Motor neuron (in vitro differentiated cells): ENCODE measurements around the gene ADAMTS9. TPM values are rescaled to one million over a fixed set of nuclear protein-coding genes. Genes with fewer than 3 reads are reported as not detected.
A peak's percentile ranks its signal among the peaks of the same experiment; 100 is the strongest.

Source experiments
- ATAC-seq, 8 experiments: fragments of 200-7000 bp; cut with Tn5 transposase; replicated peaks in 6 of 8; 2 replicates each; pipeline ENCODE4 v1.8.0; 2021; ENCODE audit warnings: mild to moderate bottlenecking in 8 of 8, moderate library complexity in 8 of 8
- H3K27ac ChIP-seq, 2 donors: fragments of 250-450 bp; sonication (Bioruptor Pico); 2 replicates each; pipeline ENCODE4 v1.9.0; 2021; ENCODE audit warnings: antibody characterized with exemption in 2 of 2, mild to moderate bottlenecking in 2 of 2, moderate library complexity in 1 of 2
- H3K4me1 ChIP-seq, 2 donors: fragments of 250-450 bp; sonication (Bioruptor Pico); replicated peaks in 1 of 2; 2 replicates each; pipeline ENCODE4 v1.6.1; 2021; ENCODE audit warnings: antibody characterized with exemption in 2 of 2, mild to moderate bottlenecking in 2 of 2, moderate library complexity in 1 of 2
- H3K4me3 ChIP-seq, 5 donors: fragments of 250-450 bp; sonication (Bioruptor Pico); 2 replicates each; pipeline ENCODE4 v1.9.0; 2021; ENCODE audit warnings: antibody characterized with exemption in 5 of 5, mild to moderate bottlenecking in 5 of 5, moderate library complexity in 4 of 5
- WGBS, 10 experiments: fragments of 450-650 bp; shearing (Covaris generic); methylation state at CpG; one replicate each; pipeline ENCODE4 v1.0.0; 2022; 5-methylcytosine and 5-hydroxymethylcytosine counted together
- in situ Hi-C, 9 experiments: fragments of 400-800 bp; cut with MboI; loops; one replicate each; pipeline ENCODE4 v1.15.0; 2021; ENCODE audit warnings: low sequenced_read_pairs in 9 of 9, low pct_unique_long_range_greater_than_20kb in 2 of 9; ENCODE audit not compliant: unreplicated experiment in 9 of 9
- total RNA-seq, 8 experiments: library from RNA; unstranded; fragments of 300-600 nt; gene quantifications; 2 replicates each; pipeline versions ENCODE4 v1.2.3 to v1.2.4, GENCODE V29; 2022

ADAMTS9 gene
- total RNA-seq = 10 to 100 TPM in 6 of 8 experiments, 1 to 10 TPM in 2; 7.6 to 70.6 (median 10.7) TPM

GRCh38 chr3:64687781-64688604 is at the start of gene ADAMTS9:
ADAMTS9 (minus strand) TSS chr3:64688000; CDS start chr3:64687657, 343 bp downstream.
- Histone ChIP-seq H3K4me1 (peaks cover 4 to 16% of the 10 kb centered on the region in 2 donors), H3K4me3 (peak within 1 kb of the TSS; percentile 46 to 58 (median 52)), H3K27ac (peak within 1 kb of the TSS in 1 of 2 donors; percentile 13)
- peak; percentile 28 to 57 (median 42) for ATAC-seq
- WGBS, 10 experiments = 0 to 17% (median 0%) methylated on average over 1 to 8 of the region's 60 CpGs; no CpG with 5 or more reads in 1 of the 10 experiments
- in situ Hi-C loops = no loop called here

- Histone ChIP-seq H3K27ac (no peak overlapping the region), H3K4me3 (no peak overlapping the region), H3K4me1 (no peaks in the 10 kb centered on the region)
- in situ Hi-C loops = no loop called here
- WGBS, 10 experiments = 14 to 100% (median 100%) methylated on average over 1 of the region's 1 CpG; no CpG with 5 or more reads in 3 of the 10 experiments
- ATAC-seq = peak in 2 of 8 experiments; percentile 67 to 79
Observed at GRCh38 chr3:64732576-64732975, 44.8 kb upstream of the ADAMTS9 start.

- in situ Hi-C loops = no loop called here
- WGBS, 10 experiments = 0 to 100% (median 80%) methylated on average over 1 to 3 of the region's 3 CpGs; no CpG with 5 or more reads in 3 of the 10 experiments
- no peak overlapping the region for H3K27ac ChIP-seq
- ATAC-seq = peak in 1 of 8 experiments; percentile 15
- no peaks in the 10 kb centered on the region for H3K4me1 ChIP-seq
- H3K4me3 ChIP-seq = no peak overlapping the region
Observed at GRCh38 chr3:64730681-64731080, 42.9 kb upstream of the ADAMTS9 start.

GRCh38 chr3:64728994-64729393 is 41.2 kb upstream of the ADAMTS9 start:
- Histone ChIP-seq H3K4me1 (no peaks in the 10 kb centered on the region), H3K4me3 (no peak overlapping the region), H3K27ac (no peak overlapping the region)
- ATAC-seq = no peak
- in situ Hi-C loops = no loop called here
- WGBS, 10 experiments = 57 to 95% (median 91%) methylated on average over 3 to 7 of the region's 8 CpGs; no CpG with 5 or more reads in 5 of the 10 experiments

GRCh38 chr3:64728428-64728827 is 40.6 kb upstream of the ADAMTS9 start:
- WGBS, 10 experiments = 20 to 93% (median 82%) methylated on average over 1 to 4 of the region's 4 CpGs; no CpG with 5 or more reads in 3 of the 10 experiments
- Histone ChIP-seq H3K4me1 (no peaks in the 10 kb centered on the region), H3K27ac (no peak overlapping the region), H3K4me3 (no peak overlapping the region)
- no peak for ATAC-seq
- in situ Hi-C loops = no loop called here

- Histone ChIP-seq H3K27ac (no peak overlapping the region), H3K4me1 (no peaks in the 10 kb centered on the region), H3K4me3 (no peak overlapping the region)
- WGBS, 10 experiments = 0 to 86% (median 80%) methylated on average over 1 to 3 of the region's 3 CpGs; no CpG with 5 or more reads in 2 of the 10 experiments
- in situ Hi-C loops = no loop called here
- ATAC-seq = peak in 3 of 8 experiments; percentile 60 to 90 (median 77)
Observed at GRCh38 chr3:64726414-64727090, 38.8 kb upstream of the ADAMTS9 start.

GRCh38 chr3:64718976-64719375 is 31.2 kb upstream of the ADAMTS9 start:
- H3K4me3 ChIP-seq = no peak overlapping the region
- WGBS, 10 experiments = 12 to 100% (median 81%) methylated on average over 1 to 4 of the region's 4 CpGs
- in situ Hi-C loops = no loop called here
- H3K27ac ChIP-seq = no peak overlapping the region
- no peaks in the 10 kb centered on the region for H3K4me1 ChIP-seq
- ATAC-seq = no peak

- Histone ChIP-seq H3K4me3 (no peak overlapping the region), H3K27ac (no peak overlapping the region), H3K4me1 (no peaks in the 10 kb centered on the region)
- no peak for ATAC-seq
- 10 to 98% (median 74%) methylated on average over 2 to 5 of the region's 5 CpGs for WGBS, 10 experiments
- in situ Hi-C loops = no loop called here
Observed at GRCh38 chr3:64717872-64718613, 30.2 kb upstream of the ADAMTS9 start.

GRCh38 chr3:64717411-64717810 is 29.6 kb upstream of the ADAMTS9 start:
- Histone ChIP-seq H3K27ac (no peak overlapping the region), H3K4me3 (no peak overlapping the region), H3K4me1 (no peaks in the 10 kb centered on the region)
- no peak for ATAC-seq
- in situ Hi-C loops = no loop called here
- WGBS, 10 experiments = 43 to 100% (median 85%) methylated on average over 1 to 3 of the region's 3 CpGs; no CpG with 5 or more reads in 2 of the 10 experiments

GRCh38 chr3:64716110-64716710 is 28.4 kb upstream of the ADAMTS9 start:
- WGBS, 10 experiments = 60 to 94% (median 79%) methylated on average over 1 to 8 of the region's 8 CpGs; no CpG with 5 or more reads in 1 of the 10 experiments
- Histone ChIP-seq H3K27ac (no peak overlapping the region), H3K4me3 (no peak overlapping the region), H3K4me1 (no peaks in the 10 kb centered on the region)
- ATAC-seq = no peak
- in situ Hi-C loops = no loop called here

- 60 to 89% (median 77%) methylated on average over 1 to 9 of the region's 9 CpGs for WGBS, 10 experiments
- Histone ChIP-seq H3K4me1 (no peaks in the 10 kb centered on the region), H3K27ac (no peak overlapping the region), H3K4me3 (no peak overlapping the region)
- ATAC-seq = no peak
- in situ Hi-C loops = no loop called here
Observed at GRCh38 chr3:64715211-64715982, 27.6 kb upstream of the ADAMTS9 start.

- no peak for ATAC-seq
- H3K4me3 ChIP-seq = no peak overlapping the region
- no peak overlapping the region for H3K27ac ChIP-seq
- 6 to 93% (median 72%) methylated on average over 2 to 3 of the region's 3 CpGs; no CpG with 5 or more reads in 1 of the 10 experiments for WGBS, 10 experiments
- in situ Hi-C loops = no loop called here
- no peaks in the 10 kb centered on the region for H3K4me1 ChIP-seq
Observed at GRCh38 chr3:64708456-64708855, 20.7 kb upstream of the ADAMTS9 start.
